H1 (cell line): Measurements from ENCODE around the gene ZNF385B.

Source experiments
- CHD2 ChIP-seq: IDR thresholded peaks from 2 replicates; pipeline ENCODE4 v1.6.1; 2012; ENCODE audit warnings: low read length, improper control_type of control experiment
- CTCF ChIP-seq, 3 experiments: IDR thresholded peaks; 1 replicate in 2 of 3; 2 replicates in 1 of 3; pipeline versions ENCODE4 v1.5.1 to v1.6.1; 2011; ENCODE audit warnings: low read length in 3 of 3, mild to moderate bottlenecking in 3 of 3, inconsistent platforms in 2 of 3, low read depth in 1 of 3, moderate library complexity in 1 of 3; ENCODE audit not compliant: insufficient read depth in 1 of 3; ENCODE audit errors: control extremely low read depth in 1 of 3
- EP300 ChIP-seq, 2 experiments: IDR thresholded peaks; 1 replicate in 1 of 2; 2 replicates in 1 of 2; pipeline ENCODE4 v1.6.1; 2011 to 2012; ENCODE audit warnings: low read depth in 2 of 2, low read length in 2 of 2, mild to moderate bottlenecking in 2 of 2, borderline replicate concordance in 1 of 2, inconsistent platforms in 1 of 2, moderate library complexity in 1 of 2
- JUND ChIP-seq: IDR thresholded peaks from 2 replicates; pipeline ENCODE4 v1.6.1; 2011; ENCODE audit warnings: mild to moderate bottlenecking, improper control_type of control experiment, low read length
- KDM4A ChIP-seq: IDR thresholded peaks from one replicate; pipeline ENCODE4 v1.7.1; 2012; ENCODE audit warnings: low read depth, mild to moderate bottlenecking, moderate library complexity, low read length, inconsistent platforms; ENCODE audit not compliant: severe bottlenecking
- MAX ChIP-seq: IDR thresholded peaks from 2 replicates; pipeline ENCODE4 v1.6.1; 2012; ENCODE audit warnings: inconsistent platforms
- POLR2A ChIP-seq, 2 experiments: IDR thresholded peaks; 1 replicate in 1 of 2; 2 replicates in 1 of 2; pipeline ENCODE4 v1.6.1; 2011; ENCODE audit warnings: low read depth in 2 of 2, low read length in 2 of 2, mild to moderate bottlenecking in 2 of 2; ENCODE audit errors: control extremely low read depth in 1 of 2

GRCh38 chr2:179495315-179495714, 366.1 kb downstream of the ZNF385B start:
- no peak for TF ChIP-seq EP300 (IDR thresholded peaks at IDR 0.05; ENCODE audit: borderline replicate concordance in 1 of 2, low read depth in 2 of 2, low read length in 2 of 2)
- TF ChIP-seq CTCF (IDR thresholded peaks at IDR 0.05; ENCODE audit: control extremely low read depth in 1 of 3, insufficient read depth in 1 of 3, low read depth in 1 of 3, low read length in 3 of 3) = no peak
- no peak for TF ChIP-seq MAX
- TF ChIP-seq CHD2 = no peak
- TF ChIP-seq KDM4A = no peak
- no peak for TF ChIP-seq POLR2A (IDR thresholded peaks at IDR 0.05; ENCODE audit: control extremely low read depth in 1 of 2, low read depth in 2 of 2, low read length in 2 of 2)
- no peak for TF ChIP-seq JUND
